Pancreas (tissue), 10 donors: ENCODE results near the gene TIMP3. TPM values are rescaled to one million over a fixed set of nuclear protein-coding genes. Genes with fewer than 3 reads are reported as not detected.
A peak's percentile ranks its signal among the peaks of the same experiment; 100 is the strongest.

ENCODE experiments used
- ATAC-seq, 4 donors: fragments of 200-7000 bp; cut with Tn5 transposase; one replicate each; pipeline versions ENCODE4 v1.8.0 to v1.9.1; 2020; ENCODE audit warnings: mild to moderate bottlenecking in 4 of 4, moderate library complexity in 4 of 4
- DNase-seq, 6 donors: peaks; one replicate each; pipeline ENCODE4 v3.0.0-alpha.2; 2020
- FAIRE-seq: peaks from 2 replicates; lab custom pipeline; 2012; peaks lifted over from hg19 to GRCh38; lab: Jason Lieb, UNC
- H3K27ac ChIP-seq, 4 donors: fragments of 200-600 bp; sonication (generic); 1 replicate in 3 of 4; 2 replicates in 1 of 4; pipeline versions ENCODE4 v1.5.0 to v1.8.0; 2020
- H3K27me3 ChIP-seq, 4 donors: fragments of 200-600 bp; one replicate each; pipeline ENCODE4 v1.8.0; 2021
- H3K36me3 ChIP-seq, 3 donors: fragments of 200-600 bp; sonication (generic) in 1 of 3; one replicate each; pipeline versions ENCODE4 v1.5.0 to v1.8.0; 2020 to 2021
- H3K4me1 ChIP-seq, 3 donors: fragments of 200-600 bp; one replicate each; pipeline ENCODE4 v1.8.0; 2021
- H3K4me3 ChIP-seq, 4 donors: fragments of 200-600 bp; sonication (generic) in 2 of 4; one replicate each; pipeline versions ENCODE4 v1.5.0 to v1.8.0; 2020 to 2021
- H3K9me3 ChIP-seq, 4 donors: fragments of 200-600 bp; one replicate each; pipeline ENCODE4 v1.8.0; 2021
- CTCF ChIP-seq, 4 donors: fragments of 200-600 bp; sonication (generic) in 3 of 4; IDR thresholded peaks; one replicate each; pipeline versions ENCODE4 v1.5.0 to v1.8.0; 2021; ENCODE audit warnings: antibody characterized with exemption in 4 of 4
- WGBS, 2 donors: extraction: QIAGEN DNeasy Blood & Tissue Kit; methylation state at CpG; one replicate each; pipeline ENCODE4 v1.1.7; 2013; 5-methylcytosine and 5-hydroxymethylcytosine counted together
- intact Hi-C, 3 donors: fragments of 100-400 bp; cut with DNase I; formaldehyde crosslinking; loops; one replicate each; pipeline versions ENCODE4 v1.11.1 to v1.14.2; 2022
- polyA plus RNA-seq, 2 donors: library from polyadenylated mRNA; stranded (reverse); fragments of 200-250 nt; gene quantifications; one replicate each; pipeline ENCODE4 v1.2.3, GENCODE V29; 2013
- total RNA-seq, 6 donors: library from RNA; stranded (reverse); fragmentation: NEBNext Ultra II Directional in 4 of 6; extraction: Animal tissue kit (Norgen Biotek cat#: 25700) in 4 of 6; gene quantifications; one replicate each; pipeline versions ENCODE4 v1.2.1 to v1.2.4, GENCODE V29; 2021 to 2023
- donor health status: healthy with polysubstance abuse.
- donor health status: DM: no; HTN: no; CAD: no; lungs with moderate emphysema.
- donor health status: DM: no; HTN: no; CAD: no.
- donor health status: control.
- donor health status: control.
- donor health status: Bipolar disorder and iron deficiency.
- donor health status: DM: yes; HTN: yes; CAD: no.
- donor health status: DM: no; HTN: no; CAD: no.
- donor health status: DM: no; HTN: no; CAD: no.
- donor health status: DM: yes; HTN: yes; CAD: no.

TIMP3 gene
- total and polyA plus RNA-seq, 8 donors, result 14.0 to 87.0 (median 48.2) TPM

DNA sequence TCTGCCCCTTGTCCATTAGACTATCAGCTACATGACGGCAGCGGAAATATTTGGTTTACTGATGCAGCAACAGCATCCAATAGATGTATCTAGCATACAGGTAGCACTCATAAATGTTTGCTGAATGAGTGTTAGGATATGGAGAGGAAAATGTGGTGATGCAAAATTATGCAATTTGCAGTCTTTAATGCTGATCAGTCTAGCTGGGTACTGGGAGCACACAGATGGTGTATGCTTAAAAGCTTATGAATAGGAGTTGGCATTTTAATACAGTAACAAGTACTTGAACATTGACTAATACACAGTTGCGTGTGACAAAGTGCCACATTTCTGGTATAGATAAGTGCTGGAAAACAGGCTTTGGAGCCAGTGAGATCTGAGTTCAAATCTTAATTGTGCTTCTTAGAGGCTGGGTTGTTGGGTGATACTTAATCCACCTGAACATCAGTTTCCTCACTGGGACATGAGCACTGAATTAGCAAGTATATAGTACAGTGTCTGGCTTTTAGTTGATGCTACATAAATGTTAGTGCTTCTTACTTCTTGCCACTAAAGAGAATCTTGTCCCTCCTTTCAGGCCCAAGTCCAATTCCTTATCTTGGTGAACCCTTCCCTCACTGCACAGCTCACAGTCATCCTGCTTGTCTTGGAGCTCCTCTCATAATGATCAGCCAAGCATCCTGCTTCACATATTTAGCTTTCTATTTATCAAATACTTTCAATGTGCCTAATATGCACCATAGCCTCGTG is 99.6 kb downstream of the TIMP3 start:
- TF ChIP-seq CTCF (IDR thresholded peaks at IDR 0.05), result no peak
- Histone ChIP-seq H3K36me3 (no peaks in the 10 kb centered on the region), H3K4me1 (no peaks in the 10 kb centered on the region), H3K4me3 (no peak overlapping the region), H3K27ac (no peak overlapping the region), H3K9me3 (no peaks in the 10 kb centered on the region), H3K27me3 (no peaks in the 10 kb centered on the region)
- ATAC-seq, result no peak
- DNase-seq, result no peak
- WGBS, 2 donors, result 64 to 72% methylated on average over 4 of the region's 4 CpGs
- no peak for FAIRE-seq
- intact Hi-C loops, result no loop called here

- no peak for TF ChIP-seq CTCF (IDR thresholded peaks at IDR 0.05)
- 43 to 81% methylated on average over 1 of the region's 1 CpG for WGBS, 2 donors
- H3K36me3 ChIP-seq, result no peaks in the 10 kb centered on the region
- no peak overlapping the region for H3K27ac ChIP-seq
- H3K4me3 ChIP-seq, result no peak overlapping the region
- no peaks in the 10 kb centered on the region for H3K4me1 ChIP-seq
- no peak for DNase-seq
- ATAC-seq, result no peak
- FAIRE-seq, result no peak
- no peaks in the 10 kb centered on the region for H3K9me3 ChIP-seq
- intact Hi-C loops, result no loop called here
- H3K27me3 ChIP-seq, result no peaks in the 10 kb centered on the region
These were observed 100.4 kb downstream of the TIMP3 start for GRCh38 chr22:32901925-32902324.

- no peaks in the 10 kb centered on the region for H3K4me1 ChIP-seq
- no peak for FAIRE-seq
- WGBS, 2 donors, result 79 to 84% methylated on average over 5 of the region's 5 CpGs
These were observed 102.0 kb downstream of the TIMP3 start for GRCh38 chr22:32903507-32903906.

GRCh38 chr22:32904044-32904443 is 102.5 kb downstream of the TIMP3 start:
- DNase-seq, result peak in 2 of 6 donors; percentile 5 to 19

More at GRCh38 chr22:32903507-32903906, 102.0 kb downstream of the TIMP3 start:
- Histone ChIP-seq H3K27ac (no peak overlapping the region), H3K9me3 (no peaks in the 10 kb centered on the region), H3K4me3 (no peak overlapping the region), H3K27me3 (no peaks in the 10 kb centered on the region), H3K36me3 (no peaks in the 10 kb centered on the region)
- no peak for ATAC-seq
- intact Hi-C loops, result no loop called here
- no peak for DNase-seq
- TF ChIP-seq CTCF (IDR thresholded peaks at IDR 0.05), result no peak

More at GRCh38 chr22:32904044-32904443, 102.5 kb downstream of the TIMP3 start:
- ATAC-seq (peak in 3 of 4 donors; percentile 51 to 69 (median 68)), FAIRE-seq (no peak)
- Histone ChIP-seq H3K4me1 (no peaks in the 10 kb centered on the region), H3K27ac (no peak overlapping the region), H3K36me3 (no peaks in the 10 kb centered on the region), H3K4me3 (no peak overlapping the region), H3K27me3 (no peaks in the 10 kb centered on the region), H3K9me3 (no peaks in the 10 kb centered on the region)
- TF ChIP-seq CTCF (IDR thresholded peaks at IDR 0.05), result no peak
- 79 to 88% methylated on average over 3 of the region's 3 CpGs for WGBS, 2 donors
- intact Hi-C loops, result no loop called here
